ENCODE measurements around the gene DNAH10.
"Not testable (repeated sequence)": the region's sequence is repeated elsewhere in the genome, so short reads cannot be mapped to it uniquely, and the experiment has no call there.

The DNAH10 gene

DNA sequence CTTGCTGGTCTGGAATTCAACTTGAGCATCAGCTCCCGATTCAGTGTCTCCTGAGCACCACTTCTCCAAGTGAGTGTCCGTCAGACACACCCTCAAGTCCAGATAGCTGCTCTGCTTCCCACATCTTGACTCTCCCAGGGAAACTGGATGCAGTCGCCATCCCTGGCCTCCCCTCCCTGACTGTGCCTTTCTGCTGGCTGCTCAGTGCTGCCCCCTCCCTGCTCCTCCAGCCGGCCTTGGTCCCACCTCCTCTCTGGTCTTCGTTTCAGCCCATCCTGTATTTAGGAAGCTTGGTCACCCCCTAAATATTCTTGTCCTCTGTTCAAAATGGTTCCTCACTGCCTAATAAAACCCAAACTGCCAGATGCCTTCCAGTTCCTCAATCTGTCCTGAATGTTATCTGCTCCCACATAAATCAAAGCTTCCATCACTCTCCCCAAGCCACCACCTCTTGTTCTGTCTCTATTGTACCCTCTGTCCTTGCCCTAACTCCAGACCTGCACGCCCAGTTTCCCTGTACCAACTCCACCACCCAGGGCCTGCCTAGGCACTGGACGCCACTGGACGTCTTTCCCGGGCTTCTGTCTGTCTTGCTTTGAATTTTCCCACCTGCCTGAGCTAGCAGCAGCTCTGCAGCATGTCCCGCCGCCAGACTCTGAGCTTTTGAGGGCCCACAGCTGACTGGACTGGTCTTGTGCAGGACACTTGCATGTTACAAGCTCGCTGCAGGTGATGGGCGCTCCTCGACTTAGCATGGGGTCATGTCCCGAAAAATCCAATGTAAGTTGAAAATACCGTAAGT, 176.8 kb downstream of the DNAH10 start:
- no peak for FAIRE-seq

- FAIRE-seq: no peak
Observed at GRCh38 chr12:123939716-123940626, 177.9 kb downstream of the DNAH10 start.

DNA sequence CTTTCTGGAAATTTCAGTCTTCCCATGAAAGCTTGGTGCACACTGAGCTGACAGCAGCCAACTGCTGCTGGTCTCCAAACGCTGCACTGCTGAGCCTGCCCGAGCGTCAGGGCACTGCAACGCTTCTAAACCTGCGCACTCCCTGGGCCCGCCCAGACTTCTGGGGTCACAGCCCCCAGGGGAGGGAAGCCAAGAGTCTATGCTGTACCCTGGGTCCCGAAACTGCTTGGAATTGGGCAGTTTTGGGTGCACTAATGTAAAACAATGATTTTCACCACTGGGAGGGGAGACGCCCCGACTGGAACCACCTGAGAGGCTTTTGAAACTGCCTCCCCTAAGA, 178.5 kb downstream of the DNAH10 start:
- no peak for FAIRE-seq

- FAIRE-seq: no peak
Observed at GRCh38 chr12:123941000-123941399, 178.9 kb downstream of the DNAH10 start.

GRCh38 chr12:123941624-123942237, 179.6 kb downstream of the DNAH10 start:
- FAIRE-seq: no peak

GRCh38 chr12:123942238-123942653, 180.1 kb downstream of the DNAH10 start:
- no peak for FAIRE-seq

- no peak for FAIRE-seq
Observed at GRCh38 chr12:123942911-123943648, 181.0 kb downstream of the DNAH10 start.

DNA sequence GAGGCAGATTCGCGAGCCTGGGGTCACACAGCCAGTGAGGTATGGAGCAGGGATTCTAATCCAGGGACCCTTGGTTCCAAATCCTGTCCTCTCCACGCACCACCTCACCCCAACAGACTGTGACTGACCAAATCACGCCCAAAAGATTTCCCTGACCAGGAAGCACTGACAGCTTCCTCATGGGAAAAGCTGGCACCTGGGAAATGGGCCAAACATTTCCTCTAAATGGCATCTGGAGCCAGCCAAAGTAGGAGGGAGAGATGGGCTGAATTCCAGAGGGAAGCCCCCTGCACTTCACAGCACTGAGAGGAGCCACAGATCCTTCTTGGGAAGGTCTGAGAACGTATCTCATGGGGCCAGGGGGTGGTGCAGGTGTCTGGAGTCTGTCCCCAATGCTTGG, 181.7 kb downstream of the DNAH10 start:
- FAIRE-seq: no peak

GRCh38 chr12:123944696-123945095, 182.6 kb downstream of the DNAH10 start:
- no peak for FAIRE-seq

DNA sequence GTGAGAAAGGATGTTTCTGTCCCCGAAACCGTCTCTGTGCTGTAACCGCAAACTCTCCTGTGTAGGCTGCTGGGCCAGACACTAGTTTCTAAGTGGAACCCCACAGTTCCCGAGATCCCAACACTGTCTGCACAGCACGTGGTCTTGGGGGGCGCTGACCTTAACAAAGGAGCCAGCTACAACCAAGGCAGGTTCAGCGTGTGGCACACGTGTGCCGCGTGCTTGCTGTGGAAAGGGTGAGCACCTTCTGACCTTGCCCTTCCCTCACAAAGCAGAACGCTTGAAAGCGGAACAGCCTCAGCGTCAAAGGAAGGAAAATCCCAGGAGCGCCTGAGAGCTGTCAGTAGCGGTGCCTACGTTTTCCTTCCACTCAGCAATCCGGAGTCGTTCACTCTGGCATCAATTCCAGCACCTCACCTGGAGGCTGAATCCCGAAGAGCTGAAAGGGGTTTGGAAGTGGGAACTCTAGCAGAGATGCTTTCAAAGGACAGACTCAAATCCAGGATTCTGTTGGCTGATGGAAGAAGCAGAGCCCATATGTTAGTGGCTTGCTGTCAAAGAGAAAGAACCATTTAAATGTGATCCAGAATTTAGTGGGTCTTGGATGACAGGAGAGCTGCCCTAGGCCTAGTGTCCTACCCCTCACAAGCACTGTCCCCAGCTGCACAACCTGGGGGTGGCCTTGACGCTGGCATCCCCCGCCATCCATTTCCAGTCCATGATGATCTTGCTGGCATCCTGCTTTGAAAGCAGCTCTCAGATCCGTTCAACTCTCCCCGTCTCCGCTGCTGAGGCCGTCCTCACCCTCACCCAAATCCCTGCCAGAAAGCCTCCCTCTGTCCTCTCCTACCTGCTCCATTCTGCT, 183.4 kb downstream of the DNAH10 start:
- FAIRE-seq: no peak

DNA sequence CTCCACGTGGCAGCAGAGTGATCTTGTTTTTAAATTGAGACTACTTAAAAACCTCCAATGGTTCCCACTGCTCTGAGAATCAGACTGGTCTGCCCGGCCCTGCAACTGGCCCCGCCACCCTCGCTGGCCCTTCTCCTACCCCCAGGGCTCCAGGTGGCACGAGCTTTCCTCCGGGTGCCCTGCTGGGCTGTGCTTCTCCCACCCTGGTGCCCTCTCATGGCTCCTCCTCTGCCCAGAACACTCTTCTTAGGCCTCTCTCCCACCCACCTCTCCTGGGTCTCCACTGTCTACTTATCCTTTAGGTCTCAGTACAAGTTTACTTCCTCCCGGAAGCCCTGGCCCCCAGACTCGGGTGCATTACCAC, 184.0 kb downstream of the DNAH10 start:
- FAIRE-seq: no peak

DNA sequence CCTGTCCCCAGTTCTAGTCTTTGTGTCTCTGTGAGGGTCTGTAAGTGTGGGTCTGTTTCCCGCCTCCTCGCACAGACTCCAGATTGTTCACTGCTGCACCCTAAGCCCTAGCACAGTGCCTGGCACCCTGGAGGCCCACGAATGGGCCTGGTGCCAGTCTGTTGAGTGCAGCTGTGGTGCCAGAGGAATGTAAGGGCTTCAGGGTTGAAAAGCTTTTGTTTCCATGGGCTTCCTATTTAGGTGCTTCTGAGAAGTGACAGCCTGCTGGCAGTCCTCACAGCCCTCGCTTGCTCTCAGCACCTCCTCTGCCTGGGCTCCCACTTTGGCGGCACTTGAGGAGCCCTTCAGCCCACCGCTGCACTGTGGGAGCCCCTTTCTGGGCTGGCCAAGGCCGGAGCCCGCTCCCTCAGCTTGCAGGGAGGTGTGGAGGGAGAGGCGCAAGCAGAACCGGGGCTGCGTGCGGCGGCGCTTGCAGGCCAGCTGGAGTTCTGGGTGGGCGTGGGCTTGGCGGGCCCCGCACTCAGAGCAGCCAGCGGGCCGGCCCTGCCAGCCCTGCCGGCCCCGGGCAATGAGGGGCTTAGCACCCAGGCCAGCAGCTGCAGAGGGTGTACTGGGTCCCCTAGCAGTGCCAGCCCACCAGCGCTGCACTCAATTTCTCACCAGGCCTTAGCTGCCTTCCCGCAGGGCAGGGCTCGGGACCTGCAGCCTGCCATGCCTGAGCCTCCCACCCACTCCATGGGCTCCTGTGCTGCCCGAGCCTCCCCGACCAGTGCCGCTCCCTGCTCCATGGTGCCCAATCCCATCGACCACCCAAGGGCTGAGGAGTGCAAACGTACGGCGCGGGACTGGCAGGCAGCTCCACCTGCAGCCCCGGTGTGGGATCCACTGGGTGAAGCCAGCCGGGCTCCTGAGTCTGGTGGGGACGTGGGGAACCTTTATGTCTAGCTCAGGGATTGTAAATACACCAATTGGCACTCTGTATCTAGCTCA, 184.7 kb downstream of the DNAH10 start:
- not testable (repeated sequence) for FAIRE-seq

DNA sequence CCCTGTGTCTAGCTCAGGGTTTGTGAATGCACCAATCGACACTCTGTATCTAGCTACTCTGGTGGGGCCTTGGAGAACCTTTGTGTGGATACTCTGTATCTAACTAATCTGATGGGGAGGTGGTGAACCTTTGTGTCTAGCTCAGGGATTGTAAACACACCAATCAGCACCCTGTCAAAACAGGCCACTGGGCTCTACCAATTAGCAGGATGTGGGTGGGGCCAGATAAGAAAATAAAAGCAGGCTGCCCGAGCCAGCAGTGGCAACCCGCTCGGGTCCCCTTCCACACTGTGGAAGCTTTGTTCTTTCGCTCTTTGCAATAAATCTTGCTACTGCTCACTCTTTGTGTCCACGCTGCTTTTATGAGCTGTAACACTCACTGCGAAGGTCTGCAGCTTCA, 185.4 kb downstream of the DNAH10 start:
- not testable (repeated sequence) for FAIRE-seq

DNA sequence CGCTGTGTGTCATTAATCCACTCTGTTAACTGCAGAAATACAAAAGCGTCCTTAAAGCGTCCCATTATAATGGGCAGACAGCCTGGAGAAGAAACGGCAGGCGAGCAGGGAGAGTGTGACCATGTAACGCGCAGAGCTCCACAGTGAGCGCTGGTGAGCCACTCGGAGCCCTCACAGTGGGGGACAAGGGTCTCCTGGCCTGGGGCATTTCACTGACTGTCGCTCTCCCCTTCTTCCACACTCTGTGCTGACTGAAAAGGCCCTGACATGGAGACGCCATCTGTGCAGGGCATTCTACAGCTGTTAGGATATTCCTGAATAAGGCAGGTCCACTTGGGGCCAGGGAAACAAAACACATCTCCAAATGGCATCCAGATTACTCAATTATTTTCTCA, 186.3 kb downstream of the DNAH10 start:
- no peak for FAIRE-seq

DNA sequence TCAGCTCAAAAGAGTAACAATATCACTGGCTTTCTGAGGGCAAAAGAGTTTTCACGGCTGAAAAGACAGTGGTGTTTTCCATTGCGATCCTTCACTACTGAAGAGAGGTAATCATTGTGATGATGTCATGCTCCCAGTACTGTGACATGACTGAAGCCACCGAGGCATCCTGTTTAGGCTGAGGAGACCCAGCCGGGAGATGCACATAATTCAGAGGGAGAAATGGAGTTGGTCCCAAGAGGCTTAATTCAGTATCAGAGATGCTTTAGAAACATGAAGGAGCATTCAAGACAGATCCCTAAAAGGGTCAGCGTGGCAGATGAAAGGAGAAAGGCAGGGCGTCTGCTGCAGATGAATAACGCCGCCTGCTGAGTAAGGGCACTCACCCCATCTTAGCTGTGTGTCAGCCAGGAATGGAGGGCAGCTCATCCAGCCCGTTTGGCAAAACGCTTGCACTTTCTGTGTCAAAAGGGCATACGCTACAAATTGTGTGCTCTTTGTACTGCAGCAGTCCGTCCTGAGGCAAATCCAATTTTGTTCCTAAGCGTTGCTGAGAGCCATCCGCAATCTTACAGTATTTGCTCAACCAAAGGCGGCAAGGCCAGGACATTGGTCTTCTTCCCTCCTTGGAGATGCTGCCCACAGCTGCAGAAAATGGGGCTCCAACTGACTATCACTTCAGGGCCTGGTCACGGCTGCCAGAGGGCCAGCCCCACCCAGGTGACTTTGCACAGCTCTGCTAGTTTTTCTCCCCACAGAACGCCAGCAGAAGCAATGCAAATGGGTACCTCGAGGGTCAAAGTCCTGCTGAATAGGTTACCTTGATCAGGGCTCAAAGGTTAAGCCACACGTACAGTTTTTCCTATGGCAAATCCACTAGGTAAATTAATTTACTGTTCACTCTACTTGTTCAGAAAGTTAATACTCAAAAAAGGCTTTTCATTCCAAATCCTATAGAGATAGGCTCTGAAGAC, 187.0 kb downstream of the DNAH10 start:
- FAIRE-seq: no peak

DNA sequence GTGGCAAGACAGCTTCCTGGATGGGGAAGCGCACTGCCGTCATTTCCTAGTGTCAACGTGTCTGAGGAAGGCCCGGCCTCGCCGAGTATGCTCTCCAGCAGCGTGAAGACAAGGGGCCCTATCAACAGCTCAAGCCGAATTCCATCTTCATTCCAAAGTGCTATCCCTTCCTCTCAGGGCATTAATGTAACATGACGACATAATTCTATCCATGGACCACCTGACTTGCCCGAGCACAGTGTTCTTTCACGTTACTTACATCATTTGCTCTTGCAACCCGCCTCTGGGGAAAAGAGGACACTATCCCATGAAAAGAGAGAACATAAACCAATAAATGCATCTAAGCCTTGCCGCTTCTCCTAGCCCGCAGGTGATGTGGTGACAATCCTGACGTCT, 187.7 kb downstream of the DNAH10 start:
- FAIRE-seq: no peak

DNA sequence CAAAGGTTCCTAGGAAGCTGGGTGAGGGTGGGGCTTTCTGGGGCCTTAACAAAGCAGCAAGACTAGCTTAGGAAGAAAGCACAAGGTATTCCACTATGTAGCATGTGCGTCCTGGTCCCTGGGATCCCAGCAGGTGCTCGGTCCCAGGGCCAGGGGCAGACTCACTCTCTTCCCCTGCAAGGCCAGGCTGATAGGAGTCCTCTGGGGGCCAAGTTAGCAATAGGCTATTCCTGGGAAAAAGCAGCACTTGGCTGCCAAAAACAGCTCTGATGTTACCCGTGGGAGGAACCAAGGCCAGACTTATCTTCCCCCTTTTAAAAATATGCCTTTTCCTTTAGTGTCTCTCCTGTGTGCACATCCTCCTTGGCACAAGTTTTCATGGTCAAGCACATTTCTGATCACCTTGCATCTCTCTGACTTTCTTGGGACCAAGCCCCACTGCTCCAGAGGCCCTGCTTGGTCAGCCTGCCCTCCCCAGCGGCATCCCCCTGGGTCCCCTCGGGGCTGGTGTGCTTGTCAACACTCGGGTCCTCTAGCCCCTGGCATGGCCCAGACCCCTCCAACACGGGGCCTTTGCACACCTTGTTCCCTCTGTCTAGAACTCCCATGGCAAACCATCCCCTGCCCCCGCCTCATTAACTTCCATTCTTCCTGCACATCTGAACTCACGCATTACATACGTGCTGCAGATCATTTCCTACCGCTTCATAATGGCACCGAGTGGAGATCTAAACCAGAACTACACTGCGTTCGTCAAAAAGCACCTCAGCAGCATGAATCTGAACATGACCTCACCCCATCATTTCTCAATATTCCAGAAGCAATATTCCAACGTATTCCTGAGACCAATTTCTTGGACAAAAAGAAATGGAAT, 188.6 kb downstream of the DNAH10 start:
- FAIRE-seq: no peak

DNA sequence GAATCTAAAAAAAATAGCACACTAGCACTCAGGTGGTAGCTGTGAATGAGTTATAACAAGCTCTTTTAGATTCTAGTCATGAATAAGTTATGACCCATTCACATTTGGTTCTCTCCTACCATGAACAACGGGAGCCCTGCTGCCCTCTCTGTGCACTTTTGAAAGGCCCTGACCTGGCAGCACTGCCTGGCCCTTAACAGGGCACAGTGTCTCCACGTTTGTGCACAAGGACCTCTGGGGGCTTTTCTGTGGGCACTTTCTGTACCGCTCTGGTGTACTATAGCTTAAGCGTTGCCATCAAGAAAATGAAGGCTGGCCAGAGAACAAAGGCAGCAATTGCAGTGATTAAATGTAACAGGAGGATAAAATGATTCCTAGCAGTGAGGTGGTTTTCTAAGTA, 189.4 kb downstream of the DNAH10 start:
- no peak for FAIRE-seq
